Left hindlimb (tissue), 1 donor: ENCODE measurements around the gene CADPS2.

Experiments used
- DNase-seq: peaks from one replicate; pipeline ENCODE4 v3.0.0-alpha.2; 2018

CADPS2 gene

DNA sequence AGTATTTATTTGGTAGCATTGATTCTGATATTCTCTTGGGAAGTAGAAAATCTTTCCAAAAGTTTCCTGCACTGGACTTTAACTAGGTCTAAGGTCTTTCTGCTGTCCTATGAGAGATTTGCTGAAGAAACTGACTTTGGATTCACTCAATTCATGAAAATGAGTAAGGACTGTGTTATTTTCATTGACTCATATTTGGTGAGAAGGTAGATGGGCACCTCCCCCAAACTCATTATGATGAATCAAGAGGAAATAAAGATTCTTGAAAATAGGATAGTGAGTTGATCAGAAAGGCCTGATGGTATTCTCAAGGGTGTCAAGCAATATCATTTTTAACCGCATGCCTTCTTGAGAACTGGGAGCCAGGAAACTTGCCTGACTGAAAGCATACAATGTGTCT lies 297.6 kb downstream of the CADPS2 start:
- no peak for DNase-seq

- no peak for DNase-seq
Measured at GRCh38 chr7:122584676-122585251, 301.5 kb downstream of the CADPS2 start.

GRCh38 chr7:122578350-122578749 lies 307.9 kb downstream of the CADPS2 start:
- no peak for DNase-seq

DNA sequence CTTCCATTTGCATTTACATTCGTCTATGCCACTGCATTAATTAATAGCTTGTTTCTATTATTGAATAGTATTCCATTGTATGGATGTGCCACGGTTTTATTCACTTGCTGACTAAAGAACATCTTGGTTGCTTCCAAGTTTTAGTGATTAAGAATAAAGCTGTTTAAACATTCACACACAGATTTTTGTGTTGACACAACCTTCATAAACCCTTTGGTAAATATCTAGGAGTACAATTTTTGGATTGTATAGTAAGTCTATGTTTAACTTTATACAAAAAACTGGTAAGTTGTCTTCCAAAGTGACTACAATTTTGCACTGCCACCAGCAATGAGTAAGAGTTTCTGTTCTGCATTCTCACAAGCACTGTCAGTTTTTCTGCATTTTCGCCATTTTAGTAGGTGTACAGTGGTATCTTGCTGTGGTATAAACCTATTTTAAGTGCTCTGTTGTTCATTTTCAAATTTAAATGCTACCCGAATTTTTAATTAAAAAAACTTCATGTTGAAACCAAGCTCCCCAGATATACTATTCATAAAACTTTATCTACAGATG lies 308.7 kb downstream of the CADPS2 start:
- DNase-seq, result no peak

- DNase-seq, result no peak
Measured at GRCh38 chr7:122572706-122573105, 313.6 kb downstream of the CADPS2 start.

GRCh38 chr7:122561326-122561725 lies 324.9 kb downstream of the CADPS2 start:
- DNase-seq, result no peak

GRCh38 chr7:122556873-122557542 lies 329.3 kb downstream of the CADPS2 start:
- DNase-seq, result no peak

DNA sequence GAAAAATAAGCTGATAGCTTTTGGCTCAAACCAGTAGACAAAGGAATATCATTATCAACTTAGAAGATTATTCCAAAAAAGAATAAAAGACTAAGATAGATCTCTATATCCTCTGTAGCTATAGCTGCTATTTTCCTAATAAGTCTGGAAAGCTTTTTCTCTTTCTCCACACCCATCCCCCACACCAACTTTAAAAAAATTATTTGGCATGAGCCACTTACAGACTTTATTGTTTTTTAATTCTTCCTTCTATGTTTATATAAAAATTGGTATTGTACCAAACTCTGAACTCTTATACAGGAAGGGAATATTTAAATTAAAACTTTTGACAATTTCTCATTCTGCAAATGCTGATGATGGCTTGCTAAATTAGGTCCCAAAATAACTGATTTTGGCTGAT lies 330.0 kb downstream of the CADPS2 start:
- no peak for DNase-seq

DNA sequence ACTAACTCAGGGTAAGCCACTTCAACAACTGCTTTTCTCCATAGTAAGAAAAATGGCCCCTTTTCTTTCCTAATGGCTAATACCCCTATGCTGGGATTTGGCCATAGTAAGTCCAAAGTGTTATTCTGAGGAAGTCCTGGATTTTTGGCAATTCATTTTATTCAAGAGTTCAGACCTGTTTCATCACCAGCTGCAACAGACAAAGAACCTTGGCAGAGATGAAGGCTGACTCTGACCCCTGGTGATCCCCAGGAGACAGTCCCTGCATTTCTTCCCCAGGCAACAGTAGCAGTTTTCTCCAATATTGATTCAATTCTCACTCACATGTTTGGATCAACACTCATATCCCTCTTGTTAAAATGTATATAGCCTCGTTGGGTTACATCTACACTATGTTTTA lies 332.5 kb downstream of the CADPS2 start:
- no peak for DNase-seq

DNA sequence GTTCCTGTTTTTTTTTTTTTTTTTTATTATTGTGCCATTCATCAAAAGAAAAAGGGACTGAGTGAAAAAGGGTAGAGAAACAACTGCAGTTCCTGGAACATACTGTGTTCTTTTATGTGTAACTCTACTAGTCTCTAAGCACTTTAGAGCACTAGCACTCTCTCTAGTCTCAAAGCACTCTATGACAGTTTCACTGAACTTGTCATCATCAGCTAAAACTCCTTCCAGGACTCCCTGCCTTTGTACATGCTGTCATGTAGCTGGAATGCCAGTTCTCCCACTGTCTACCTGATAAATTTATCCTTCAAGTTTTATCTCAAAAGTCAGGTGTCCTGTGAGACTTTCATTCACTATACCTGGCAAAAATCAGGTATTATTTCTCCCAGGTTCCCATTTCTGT lies 333.5 kb downstream of the CADPS2 start:
- DNase-seq, result no peak

DNA sequence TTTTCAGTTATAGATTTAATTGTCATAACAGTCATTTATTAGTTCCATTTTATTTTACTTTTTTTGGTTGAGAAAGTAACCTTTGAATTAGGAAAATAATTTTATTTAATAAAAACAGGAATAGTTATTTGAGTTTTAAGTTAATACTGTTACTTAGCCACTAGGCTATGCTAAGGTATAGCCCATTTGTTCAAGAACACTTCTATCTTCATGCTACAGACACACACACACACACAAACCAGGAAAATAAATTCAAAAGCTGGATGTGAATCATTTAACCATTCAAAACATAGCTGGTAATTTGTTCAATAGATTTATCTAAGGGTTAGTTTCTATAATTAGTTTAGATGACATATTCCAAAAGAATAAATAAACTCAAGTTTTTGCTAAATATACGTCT lies 335.7 kb downstream of the CADPS2 start:
- no peak for DNase-seq

DNA sequence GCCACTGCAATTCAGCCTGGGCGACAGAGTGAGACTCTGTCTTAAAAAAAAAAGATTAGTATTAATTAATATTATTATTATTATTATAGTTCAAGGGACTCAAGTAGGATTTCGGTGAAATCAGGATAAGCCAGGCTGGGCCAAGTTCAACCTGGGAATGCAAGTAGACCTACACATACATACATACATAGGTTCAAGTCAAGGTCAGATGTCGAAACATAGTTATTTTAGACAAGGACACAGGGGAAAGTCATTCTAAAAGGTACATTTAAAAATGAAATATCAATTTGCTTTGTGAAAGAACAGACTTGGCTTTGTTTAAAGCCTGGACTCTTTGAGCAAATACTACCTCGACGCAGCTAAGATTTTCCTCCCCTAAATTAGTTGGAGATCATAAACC lies 336.7 kb downstream of the CADPS2 start:
- no peak for DNase-seq

DNA sequence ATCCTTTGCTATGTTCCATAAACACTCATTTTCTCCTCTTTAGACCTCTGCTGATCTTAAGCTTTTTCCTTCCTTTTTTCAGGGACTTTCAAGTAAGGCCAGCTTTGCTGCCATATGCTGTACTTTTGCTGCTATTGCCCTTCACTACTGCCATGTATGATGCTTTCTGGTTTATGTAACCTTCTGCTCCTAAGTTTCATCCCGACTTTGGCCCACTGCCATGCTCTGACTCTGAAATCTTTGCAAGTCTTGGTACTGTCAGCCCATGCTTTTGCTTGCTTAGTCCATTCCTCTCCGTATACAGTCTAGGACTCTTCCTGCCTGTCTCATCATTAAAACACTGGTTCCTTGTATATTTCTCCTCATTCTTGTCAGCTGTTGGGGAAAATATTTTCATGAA lies 339.8 kb downstream of the CADPS2 start:
- no peak for DNase-seq

- no peak for DNase-seq
Measured at GRCh38 chr7:122544463-122544862, 341.8 kb downstream of the CADPS2 start.

DNA sequence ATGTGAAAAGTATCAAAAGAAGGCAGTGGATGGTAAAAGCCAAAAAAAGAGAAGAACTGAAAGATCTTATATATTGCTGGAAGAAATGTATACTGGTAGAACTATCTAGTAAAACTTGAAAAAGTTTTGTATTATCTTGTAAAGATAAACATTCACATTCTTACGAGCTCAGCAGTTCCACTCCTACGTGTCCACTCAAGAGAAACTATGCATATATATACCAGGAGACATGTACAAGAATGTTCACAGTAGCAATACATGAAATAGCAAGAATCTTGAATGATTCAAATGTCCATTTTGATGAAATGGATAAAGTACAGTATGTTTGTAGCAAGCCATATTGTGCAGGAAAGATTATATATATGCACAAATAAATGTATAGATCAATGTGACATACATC lies 342.4 kb downstream of the CADPS2 start:
- DNase-seq, result no peak

GRCh38 chr7:122543166-122543565 lies 343.1 kb downstream of the CADPS2 start:
- DNase-seq, result no peak

DNA sequence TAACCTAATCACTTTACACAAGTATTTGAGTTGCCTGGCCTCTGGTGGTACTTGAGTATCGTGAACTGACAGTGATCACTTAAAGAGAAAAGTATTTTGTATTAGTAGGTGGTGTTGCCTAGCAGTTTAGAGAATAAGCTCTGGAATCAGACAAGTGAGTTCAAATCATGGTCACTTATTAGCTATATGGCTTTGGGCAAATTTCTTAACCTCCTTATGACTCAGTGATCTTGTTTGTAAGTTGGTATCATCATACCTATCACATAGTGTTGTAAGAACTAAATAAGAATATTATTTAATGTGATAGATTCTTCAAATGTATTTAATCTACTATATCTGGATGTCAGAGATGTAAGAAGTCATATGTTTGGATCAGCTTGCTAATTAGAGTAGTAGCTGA lies 351.2 kb downstream of the CADPS2 start:
- DNase-seq, result no peak

- DNase-seq, result no peak
Measured at GRCh38 chr7:122532406-122533269, 353.6 kb downstream of the CADPS2 start.

GRCh38 chr7:122528879-122529481 lies 357.3 kb downstream of the CADPS2 start:
- no peak for DNase-seq

- DNase-seq, result no peak
Measured at GRCh38 chr7:122525355-122525754, 360.9 kb downstream of the CADPS2 start.

- no peak for DNase-seq
Measured at GRCh38 chr7:122521767-122522166, 364.5 kb downstream of the CADPS2 start.

DNA sequence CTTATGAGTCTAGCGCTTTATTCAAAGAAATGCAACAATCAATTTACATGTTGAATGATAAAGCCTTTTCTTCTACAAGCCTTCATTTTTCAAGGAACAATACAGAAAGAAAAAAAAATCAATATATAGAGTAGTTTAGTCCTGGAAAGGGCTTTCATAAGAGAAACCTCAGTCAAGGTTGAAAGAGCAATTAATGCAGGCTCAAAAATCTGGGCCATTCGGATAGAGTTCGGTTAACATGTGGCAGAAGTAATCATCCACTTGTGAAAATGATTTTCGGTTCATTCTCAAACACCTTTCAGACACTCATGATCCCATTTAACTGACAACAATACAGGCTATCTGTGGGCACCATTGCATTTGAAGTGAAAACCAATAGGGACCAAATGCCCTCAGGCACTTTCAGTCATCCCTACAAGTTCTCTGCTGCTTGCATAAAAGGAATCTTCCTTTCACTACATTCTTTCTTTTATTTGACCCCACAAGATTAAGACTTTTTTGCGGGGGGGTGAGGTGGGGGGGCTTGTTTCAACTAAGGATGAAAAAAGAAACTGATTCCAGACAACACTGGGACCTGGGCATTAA lies 365.2 kb downstream of the CADPS2 start:
- DNase-seq, result no peak

- no peak for DNase-seq
Measured at GRCh38 chr7:122518488-122518887, 367.8 kb downstream of the CADPS2 start.
